NCI-H1092 (cell line): Measurements from ENCODE around the gene MYLIP.

Experiments used
- DNase-seq: peaks from one replicate; lab custom pipeline; 2025; lab: John Stamatoyannopoulos, UW

The MYLIP gene

GRCh38 chr6:16108419-16108818 is 20.5 kb upstream of the MYLIP start:
- DNase-seq, result no peak

GRCh38 chr6:16108921-16109658 is 19.8 kb upstream of the MYLIP start:
- no peak for DNase-seq

- DNase-seq, result no peak
Measured at GRCh38 chr6:16109659-16110305, 19.1 kb upstream of the MYLIP start.

- DNase-seq, result no peak
Measured at GRCh38 chr6:16118825-16119224, 10.1 kb upstream of the MYLIP start.

- no peak for DNase-seq
Measured at GRCh38 chr6:16121339-16121738, 7.5 kb upstream of the MYLIP start.

GRCh38 chr6:16122197-16122596 is 6.7 kb upstream of the MYLIP start:
- no peak for DNase-seq

- DNase-seq, result no peak
Measured at GRCh38 chr6:16124198-16125180, 4.4 kb upstream of the MYLIP start.

GRCh38 chr6:16126056-16126455 is 2.8 kb upstream of the MYLIP start:
- no peak for DNase-seq

- DNase-seq, result no peak
Measured at GRCh38 chr6:16126861-16127260, 2.0 kb upstream of the MYLIP start.

GRCh38 chr6:16127471-16127870 is 1.4 kb upstream of the MYLIP start:
- no peak for DNase-seq

GRCh38 chr6:16129623-16130401 is 926 bp downstream of the MYLIP start:
- DNase-seq, result no peak

- DNase-seq, result no peak
Measured at GRCh38 chr6:16130437-16130891, 1.6 kb downstream of the MYLIP start.

GRCh38 chr6:16130932-16131387 is 2.1 kb downstream of the MYLIP start:
- no peak for DNase-seq

- DNase-seq, result no peak
Measured at GRCh38 chr6:16132909-16133308, 4.0 kb downstream of the MYLIP start.

GRCh38 chr6:16134430-16134829 is 5.5 kb downstream of the MYLIP start:
- no peak for DNase-seq

- DNase-seq, result no peak
Measured at GRCh38 chr6:16135066-16135465, 6.2 kb downstream of the MYLIP start.

GRCh38 chr6:16136091-16136490 is 7.2 kb downstream of the MYLIP start:
- DNase-seq, result no peak

- DNase-seq, result no peak
Measured at GRCh38 chr6:16136621-16137450, 8.0 kb downstream of the MYLIP start.

GRCh38 chr6:16137451-16137801 is 8.5 kb downstream of the MYLIP start:
- DNase-seq, result no peak

GRCh38 chr6:16139556-16139955 is 10.7 kb downstream of the MYLIP start:
- no peak for DNase-seq

GRCh38 chr6:16140607-16141006 is 11.7 kb downstream of the MYLIP start:
- no peak for DNase-seq
